ENCODE measurements around the gene FLNA. TPM values are rescaled to one million over a fixed set of nuclear protein-coding genes. Genes with fewer than 3 reads are reported as not detected.

FLNA gene
- total RNA-seq, 1 donor from 2014 or later, result 953 TPM

GRCh38 chrX:154355776-154356140, 18.7 kb downstream of the FLNA start:
- no peak for DNase-seq (ENCODE audit: low read depth)
- TF ChIP-seq CTCF (conservative IDR thresholded peaks at IDR 0.05; ENCODE audit: low read depth, low read length), result no peak
- H3K4me3 ChIP-seq (ENCODE audit: low read depth, low read length), result no peak overlapping the region

GRCh38 chrX:154355094-154355775, 19.2 kb downstream of the FLNA start:
- no peak overlapping the region for H3K4me3 ChIP-seq (ENCODE audit: low read depth, low read length)
- no peak for TF ChIP-seq CTCF (conservative IDR thresholded peaks at IDR 0.05; ENCODE audit: low read depth, low read length)
- no peak for DNase-seq (ENCODE audit: low read depth)

DNA sequence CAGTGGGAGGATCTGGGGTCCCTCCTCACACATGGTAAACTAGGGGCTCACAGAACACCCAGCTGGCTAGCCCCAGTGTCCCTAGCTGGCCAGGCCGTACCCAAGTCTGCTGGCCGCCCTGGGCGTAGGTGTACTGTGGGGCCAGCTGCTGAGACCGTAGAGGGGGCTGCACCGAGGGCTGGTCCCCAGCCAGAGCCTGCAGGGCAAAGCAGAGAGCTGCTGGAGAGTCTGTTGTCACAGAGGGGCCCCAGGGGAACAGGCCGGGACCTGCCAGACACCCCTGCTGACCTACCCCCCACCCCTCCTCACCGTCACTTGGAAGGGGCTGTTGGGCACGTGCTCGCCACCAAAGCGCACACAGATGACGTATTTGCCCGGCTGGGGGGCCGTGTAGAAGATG, 19.9 kb downstream of the FLNA start:
- TF ChIP-seq CTCF (conservative IDR thresholded peaks at IDR 0.05; ENCODE audit: low read depth, low read length), result no peak

DNA sequence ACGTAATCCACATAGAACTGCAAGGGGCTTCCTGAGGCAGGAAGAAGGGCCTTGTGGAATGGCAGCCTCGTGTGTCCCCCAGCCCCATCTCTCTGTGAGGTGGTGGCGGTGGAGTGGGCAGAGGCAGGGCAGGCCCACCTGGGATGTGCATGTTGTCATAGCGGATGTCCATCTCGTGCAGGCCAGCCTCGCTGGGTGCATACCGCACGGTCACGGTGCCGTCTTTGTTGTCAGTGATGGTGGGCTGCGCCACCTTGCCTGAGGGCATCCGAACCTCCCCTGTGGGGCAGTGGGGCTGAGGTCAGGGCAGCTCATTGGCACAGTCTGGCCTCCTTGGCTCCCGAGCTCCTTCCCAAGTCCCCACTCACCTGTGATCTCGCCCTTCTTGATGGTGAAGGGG, 20.4 kb downstream of the FLNA start:
- TF ChIP-seq CTCF (conservative IDR thresholded peaks at IDR 0.05; ENCODE audit: low read depth, low read length), result no peak
- DNase-seq (ENCODE audit: low read depth), result no peak

More for the DNA sequence above, 19.9 kb downstream of the FLNA start:
- H3K4me3 ChIP-seq (ENCODE audit: low read depth, low read length), result no peak overlapping the region
- DNase-seq (ENCODE audit: low read depth), result no peak

GRCh38 chrX:154353172-154353843, 21.1 kb downstream of the FLNA start:
- H3K4me3 ChIP-seq (ENCODE audit: low read depth, low read length), result no peak overlapping the region
- TF ChIP-seq CTCF (conservative IDR thresholded peaks at IDR 0.05; ENCODE audit: low read depth, low read length), result no peak
- DNase-seq (ENCODE audit: low read depth), result no peak

More for the DNA sequence above, 20.4 kb downstream of the FLNA start:
- no peak overlapping the region for H3K4me3 ChIP-seq (ENCODE audit: low read depth, low read length)

GRCh38 chrX:154352466-154352865, 22.0 kb downstream of the FLNA start:
- DNase-seq (ENCODE audit: low read depth), result no peak
- H3K4me3 ChIP-seq (ENCODE audit: low read depth, low read length), result no peak overlapping the region
- TF ChIP-seq CTCF (conservative IDR thresholded peaks at IDR 0.05; ENCODE audit: low read depth, low read length), result no peak

GRCh38 chrX:154352012-154352401, 22.4 kb downstream of the FLNA start:
- H3K4me3 ChIP-seq (ENCODE audit: low read depth, low read length), result no peak overlapping the region
- TF ChIP-seq CTCF (conservative IDR thresholded peaks at IDR 0.05; ENCODE audit: low read depth, low read length), result no peak
- no peak for DNase-seq (ENCODE audit: low read depth)
